NCI-H2029 treated with DMSO at 0.1 percent for 48 hours (cell line): ENCODE data around the gene LIMS2.

Experiments
- DNase-seq: peaks from one replicate; lab custom pipeline; 2025; lab: John Stamatoyannopoulos, UW

LIMS2 gene

DNA sequence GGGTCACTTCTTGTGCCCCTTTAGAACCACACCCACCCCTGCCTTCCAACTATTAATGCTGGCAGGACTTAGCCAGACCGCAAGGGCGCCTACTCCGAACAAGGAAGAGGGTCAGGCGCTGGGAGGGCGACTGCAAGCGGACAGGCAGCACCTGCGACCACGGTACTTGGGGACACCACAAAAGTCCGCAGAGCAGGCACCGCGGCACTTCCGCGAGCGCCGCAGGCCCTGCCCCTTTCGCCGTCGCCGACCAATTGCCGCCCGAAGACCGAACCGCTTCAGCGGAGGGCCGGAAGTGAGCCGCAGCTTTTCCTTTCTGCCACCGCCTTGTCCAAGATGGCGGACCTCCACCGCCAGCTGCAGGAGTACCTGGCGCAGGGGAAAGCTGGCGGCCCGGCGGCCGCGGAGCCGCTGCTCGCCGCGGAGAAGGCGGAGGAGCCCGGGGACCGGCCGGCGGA, 25.9 kb upstream of the LIMS2 start, which contains the start of gene SFT2D3:
Gene SFT2D3 (plus strand): TSS at position 305 of the 458 bp plus-strand sequence. CDS start 32 bp downstream, at position 337.
- DNase-seq = peak; percentile 79

DNA sequence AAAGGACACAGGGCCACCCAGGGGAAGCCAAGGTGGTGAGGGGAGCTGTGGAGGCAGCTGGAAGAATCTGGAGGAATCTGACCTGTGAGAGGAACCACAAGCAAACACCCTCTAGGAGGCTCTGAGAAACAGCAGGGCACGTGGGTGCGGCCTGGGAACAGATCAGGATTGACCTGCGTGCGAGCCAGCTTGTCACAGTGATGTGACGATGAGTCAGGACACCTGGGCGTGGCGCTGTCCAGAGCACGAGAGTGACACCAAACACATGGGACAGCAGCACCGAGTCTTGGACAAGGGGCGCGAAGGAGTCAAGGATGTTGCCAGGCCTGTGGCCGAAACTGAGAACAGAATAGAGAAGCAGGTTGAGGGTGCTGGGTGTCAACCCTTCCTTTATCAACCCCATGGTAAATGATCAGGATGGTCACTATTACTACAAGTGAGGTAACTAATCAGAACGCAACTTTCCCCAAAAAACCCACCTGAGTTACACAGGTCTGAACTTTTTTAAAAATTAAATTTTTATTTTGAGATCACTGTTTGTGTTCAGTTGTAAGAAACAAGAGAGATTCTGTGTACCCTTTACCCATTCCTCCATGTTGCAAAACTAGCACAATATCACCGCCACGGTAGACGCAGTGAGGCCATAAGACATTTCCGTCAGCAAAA, 25.3 kb upstream of the LIMS2 start:
- no peak for DNase-seq

DNA sequence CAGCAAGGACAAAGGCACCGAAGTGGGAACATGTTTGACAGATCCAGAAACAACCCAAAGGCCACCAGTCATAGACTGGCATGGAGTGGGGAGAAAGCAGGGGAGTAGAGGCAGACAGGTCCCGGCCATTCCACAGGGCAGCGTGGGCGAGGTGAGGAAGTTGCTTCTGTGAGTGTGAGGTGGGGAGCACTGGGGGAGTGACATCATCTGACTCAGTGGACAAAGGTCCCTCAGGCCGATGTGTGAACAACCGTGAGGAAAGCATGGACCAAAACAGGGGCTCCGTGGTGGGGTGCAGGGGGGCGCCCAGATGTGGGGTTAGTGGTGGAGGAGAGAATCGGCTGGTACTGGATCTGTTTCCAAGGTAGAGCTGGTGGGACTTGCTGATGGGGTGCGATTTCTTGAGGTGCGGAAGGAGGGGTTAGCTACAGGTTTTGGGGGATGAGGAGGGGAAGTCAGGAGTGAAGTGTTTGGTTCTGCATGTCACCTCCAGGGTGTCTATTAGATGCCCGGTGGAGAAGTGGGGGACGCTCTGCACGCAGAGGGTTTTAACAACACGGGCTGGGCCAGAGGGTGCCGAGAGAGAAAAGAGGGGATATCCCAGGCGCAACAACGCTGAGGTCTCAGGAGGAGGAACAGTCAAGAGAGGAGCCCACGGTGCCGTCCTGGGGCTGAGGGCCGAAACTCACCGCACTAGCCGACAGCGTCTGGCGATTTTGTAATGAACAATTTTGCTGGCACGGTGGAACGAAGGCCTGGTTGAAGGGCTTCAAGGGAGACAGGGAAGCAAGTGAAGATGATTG, 23.4 kb upstream of the LIMS2 start:
- DNase-seq = no peak

DNA sequence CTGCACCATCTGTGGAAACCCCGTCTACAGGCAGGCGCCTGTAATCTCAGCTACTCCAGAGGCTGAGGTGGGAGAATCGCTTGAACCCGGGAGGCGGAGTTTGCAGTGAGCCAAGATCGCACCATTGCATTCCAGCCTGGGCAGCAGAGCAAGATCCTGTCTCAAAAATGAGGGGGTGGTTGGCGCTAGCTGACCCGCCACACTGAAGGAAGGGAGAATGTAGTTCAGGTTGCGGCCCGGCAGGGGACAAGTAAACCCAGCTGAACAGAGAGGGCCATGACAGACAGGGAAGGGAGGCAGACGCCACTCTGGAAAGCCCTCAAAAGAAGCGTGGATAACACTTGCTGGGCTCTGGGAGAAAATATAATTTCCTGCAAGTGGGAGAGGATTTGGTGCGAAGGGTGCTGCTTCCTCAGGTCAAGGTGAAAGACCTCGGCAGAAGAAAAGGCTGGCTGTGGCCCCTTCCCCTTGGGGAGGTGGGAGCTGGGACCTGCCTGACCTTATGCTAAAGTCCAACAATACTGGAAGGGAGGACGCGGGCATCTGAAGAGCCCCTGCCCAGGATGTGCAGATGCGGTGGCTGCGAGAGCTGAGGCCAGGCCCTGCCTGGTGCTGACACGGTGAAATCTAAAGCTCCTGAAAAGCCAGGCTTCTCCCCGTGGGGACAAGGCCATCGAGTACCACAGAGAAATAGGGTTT, 22.3 kb upstream of the LIMS2 start:
- no peak for DNase-seq

DNA sequence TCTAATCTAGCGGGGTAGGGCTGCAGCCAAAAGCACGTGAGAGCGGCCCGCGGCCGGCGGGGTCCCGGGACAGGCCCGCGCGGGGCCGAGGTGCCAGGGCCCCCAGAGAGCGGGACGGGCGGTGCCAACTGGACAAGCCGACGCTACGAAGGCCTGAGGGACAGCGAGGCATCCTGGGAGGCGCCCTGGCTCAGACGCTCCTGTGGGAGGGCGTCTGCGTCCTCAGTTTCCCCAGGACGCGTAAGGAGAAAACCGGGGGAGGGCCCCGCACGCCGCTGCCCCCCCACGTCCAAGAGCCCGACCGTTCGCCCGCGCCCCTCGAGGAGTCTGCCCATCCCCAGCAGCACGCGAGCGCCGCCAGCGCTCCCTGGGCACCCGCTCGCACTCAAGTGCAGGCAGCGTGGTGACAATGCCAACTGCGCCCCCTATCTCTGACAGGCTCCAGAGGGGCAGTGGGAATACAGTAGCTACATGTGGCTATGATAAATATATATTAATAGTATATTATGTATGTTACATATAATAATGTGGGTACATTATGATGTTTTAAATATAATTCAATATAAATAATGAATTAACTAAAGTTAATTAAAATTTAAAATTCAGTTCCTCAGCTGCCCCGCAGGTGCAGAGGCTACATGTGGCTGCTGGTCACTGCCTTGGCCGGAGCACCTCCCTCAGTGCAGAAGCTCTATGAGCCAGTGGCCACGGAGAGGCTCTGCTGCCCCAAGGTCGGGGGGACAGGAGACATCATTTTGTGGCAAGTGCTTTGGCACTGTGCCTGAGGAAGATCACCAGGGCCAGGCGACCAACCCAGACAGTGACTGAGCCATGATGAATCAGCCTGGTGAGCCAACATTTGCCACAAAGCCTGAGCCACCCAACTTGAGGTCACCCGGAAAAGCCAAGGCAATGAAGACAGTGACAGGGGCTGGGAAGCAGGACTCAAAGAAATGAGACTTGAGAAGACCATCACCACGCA, 20.5 kb upstream of the LIMS2 start:
- no peak for DNase-seq

DNA sequence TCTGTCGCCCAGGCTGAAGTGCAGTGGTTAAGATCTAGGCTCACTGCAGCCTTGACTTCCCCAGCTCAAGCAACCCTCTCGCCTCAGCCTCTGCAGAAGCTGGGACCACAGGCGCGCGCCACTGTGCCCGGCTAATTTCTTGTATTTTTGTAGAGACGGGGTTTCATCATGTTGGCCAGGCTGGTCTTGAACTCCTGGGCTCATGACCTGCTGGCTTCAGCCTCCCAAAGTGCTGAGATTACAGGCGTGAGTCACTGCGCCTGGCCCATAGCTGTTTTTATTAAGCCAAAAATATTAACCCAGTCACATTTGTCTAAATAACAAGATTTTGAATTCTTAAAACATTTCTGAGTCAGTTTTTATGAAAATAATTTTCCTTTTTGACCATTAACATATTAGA, 19.7 kb upstream of the LIMS2 start:
- DNase-seq = no peak

DNA sequence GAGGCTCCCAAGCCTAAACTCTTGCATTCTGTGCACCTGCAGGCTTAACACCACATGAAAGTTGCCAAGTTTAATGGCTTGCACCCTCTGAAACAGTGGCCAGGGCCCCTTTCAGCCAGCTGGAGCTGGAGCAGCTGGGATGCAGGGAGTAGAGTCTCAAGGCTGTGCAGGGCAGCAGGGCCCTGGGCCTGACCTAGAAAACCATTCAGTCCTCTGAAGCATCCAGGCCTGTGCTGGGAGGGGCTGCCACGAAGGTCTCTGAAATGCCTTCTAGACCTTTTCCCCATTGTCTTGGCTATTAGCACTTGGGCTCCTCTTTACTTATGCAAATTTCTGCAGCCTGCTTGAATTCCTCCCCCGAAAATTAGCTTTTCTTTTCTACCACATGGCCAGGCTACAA, 15.4 kb upstream of the LIMS2 start:
- DNase-seq = no peak

DNA sequence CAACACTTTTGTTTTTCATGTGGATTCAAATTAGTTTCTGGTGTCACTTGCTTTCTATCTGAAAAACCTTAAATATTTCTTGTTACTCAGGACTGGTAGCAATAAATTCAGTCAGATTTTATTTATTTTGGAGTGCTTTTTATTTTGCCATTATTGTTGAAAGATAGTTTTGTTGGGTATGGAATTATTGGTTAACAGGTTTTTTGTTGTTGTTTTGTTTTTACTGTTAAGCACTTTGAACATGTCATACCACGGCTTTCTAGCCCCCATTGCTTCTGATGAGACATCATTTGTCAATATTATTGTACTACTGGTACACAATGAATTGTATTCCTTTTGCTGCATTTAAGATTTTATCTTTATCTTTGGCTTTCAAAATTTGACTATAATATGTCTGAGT, 13.1 kb upstream of the LIMS2 start:
- DNase-seq = no peak

DNA sequence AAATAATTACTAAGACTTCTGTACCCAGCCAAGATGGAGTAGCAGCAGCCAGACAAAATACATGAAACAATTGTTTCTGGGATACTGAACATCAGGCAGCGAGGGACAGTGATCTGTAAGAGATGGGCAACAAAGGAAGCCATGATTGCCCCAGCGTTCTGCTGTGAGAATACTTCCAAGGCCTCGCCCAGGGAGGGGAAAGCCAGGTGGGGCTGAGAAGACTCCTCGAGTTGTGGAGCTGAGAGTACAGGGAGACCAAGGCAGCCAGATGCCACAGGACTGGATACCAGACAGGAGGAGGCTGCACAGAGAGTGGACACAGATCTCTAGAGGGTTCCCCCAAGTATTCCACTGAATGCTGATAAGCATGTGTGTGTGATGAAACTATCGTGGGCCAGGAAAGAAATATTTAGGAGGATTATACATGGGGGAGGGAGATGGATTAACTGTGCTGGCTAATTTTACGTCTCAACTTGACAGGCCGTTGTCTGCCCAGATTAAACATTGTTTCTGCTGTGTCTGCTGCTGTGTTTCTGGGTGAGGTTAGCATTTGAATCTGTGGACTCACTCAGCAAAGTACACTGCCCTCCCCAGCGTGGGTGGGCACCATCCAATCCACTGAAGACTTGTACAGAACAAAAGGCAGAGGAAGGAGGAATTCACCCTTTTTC, 10.2 kb upstream of the LIMS2 start:
- DNase-seq = no peak

DNA sequence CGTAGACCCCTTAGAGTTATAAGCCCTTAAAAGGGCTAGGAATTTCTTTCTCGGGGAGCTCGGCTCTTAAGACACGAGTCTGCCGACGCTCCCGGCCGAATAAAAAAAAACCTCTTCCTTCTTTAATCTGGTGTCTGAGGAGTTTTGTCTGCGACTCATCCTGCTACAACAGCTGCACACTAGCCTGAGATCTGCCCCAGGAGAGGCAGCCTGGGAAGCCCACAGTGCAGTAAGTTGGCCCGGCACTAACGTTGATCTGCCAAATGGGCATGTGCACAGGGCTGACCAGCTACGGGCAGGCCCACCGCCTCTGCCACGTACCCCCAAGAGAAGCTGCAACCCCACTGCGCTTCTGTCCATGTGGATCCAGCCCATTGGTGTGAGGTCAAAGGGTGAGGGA, 8.4 kb upstream of the LIMS2 start:
- DNase-seq = no peak

DNA sequence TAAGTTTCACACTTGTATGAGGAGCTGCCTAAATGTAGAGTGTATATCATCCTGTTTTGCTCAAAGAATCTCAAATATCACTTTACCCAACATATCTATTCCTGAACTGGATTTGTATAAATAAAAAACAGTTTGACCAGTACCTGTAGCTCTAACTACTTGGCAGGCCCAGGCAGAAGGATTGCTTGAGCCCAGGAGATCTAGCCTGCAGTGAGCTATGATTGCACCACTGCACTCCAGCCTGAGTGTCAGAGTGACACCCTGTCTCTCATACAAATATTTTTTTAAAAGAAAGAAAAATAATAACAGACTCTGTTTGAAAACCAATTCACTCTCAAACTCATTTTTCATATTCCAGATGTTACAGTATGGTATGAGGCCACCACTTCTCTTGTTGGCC, 7.7 kb upstream of the LIMS2 start:
- no peak for DNase-seq

DNA sequence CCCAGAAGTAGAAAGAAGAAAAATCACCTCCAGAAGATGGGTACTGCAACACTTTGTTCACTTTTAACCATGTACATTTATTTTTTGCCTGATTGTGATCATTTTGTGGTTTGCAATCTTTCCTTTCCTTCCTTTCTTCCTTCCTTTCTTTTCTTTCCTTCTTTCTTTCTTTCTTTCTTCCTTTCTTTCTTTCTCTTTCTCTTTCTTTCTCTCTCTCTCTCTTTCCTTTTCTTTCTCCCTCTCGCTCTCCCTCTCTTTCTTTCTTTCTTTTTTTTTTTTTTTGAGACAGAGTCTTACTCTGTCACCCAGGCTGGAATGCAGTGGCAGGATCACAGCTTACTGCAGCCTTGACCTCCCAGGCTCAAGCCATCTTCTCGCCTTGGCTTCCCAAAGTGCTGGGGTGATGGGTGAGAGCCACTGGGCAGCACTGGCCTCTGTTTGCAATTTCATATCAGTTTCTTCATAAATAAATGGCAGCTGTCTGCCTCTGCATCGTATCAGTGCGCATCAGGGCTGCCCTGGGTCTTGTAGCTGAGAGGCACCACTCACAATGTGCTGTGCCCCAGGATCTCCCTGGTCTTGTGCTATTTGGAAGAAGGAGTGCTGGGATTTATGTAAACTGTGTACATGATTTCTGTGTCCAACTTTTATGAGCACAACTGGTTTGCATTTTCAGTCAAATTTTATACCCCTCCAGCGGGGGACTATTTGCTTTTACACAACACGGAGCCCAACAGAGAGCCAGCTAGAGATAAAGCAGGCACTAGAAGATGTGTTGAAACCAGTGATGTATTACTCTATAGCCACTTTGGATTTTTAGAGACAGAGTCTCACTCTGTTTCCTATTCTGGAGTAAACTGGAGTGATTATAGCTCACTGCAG, 6.9 kb upstream of the LIMS2 start:
- no peak for DNase-seq

DNA sequence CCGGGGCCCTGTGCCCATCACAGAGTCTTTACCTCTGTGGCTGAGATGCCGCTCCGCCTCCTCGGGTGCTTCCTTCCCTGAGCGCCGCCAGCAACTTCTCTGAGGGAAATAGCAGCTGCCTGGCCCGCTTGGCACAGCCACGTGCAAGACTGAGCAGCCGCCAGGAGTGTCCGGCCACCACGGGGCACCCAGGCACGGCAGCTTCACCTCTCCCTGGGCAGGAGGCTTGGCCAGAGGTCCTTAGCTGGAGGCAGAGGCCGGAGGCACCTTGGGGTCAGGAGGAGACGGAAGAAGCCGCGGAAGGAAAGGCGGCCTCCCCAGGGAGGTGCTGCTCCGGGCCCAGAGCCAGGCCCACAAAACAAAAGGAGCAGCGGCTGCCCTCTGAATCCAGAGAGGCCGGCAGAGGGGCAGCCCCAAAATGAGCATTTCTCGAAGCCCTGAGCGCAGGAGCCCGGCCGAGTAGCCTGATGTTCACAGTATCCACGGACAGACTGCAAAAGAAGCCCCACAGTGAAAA, 6.0 kb upstream of the LIMS2 start:
- DNase-seq = no peak

DNA sequence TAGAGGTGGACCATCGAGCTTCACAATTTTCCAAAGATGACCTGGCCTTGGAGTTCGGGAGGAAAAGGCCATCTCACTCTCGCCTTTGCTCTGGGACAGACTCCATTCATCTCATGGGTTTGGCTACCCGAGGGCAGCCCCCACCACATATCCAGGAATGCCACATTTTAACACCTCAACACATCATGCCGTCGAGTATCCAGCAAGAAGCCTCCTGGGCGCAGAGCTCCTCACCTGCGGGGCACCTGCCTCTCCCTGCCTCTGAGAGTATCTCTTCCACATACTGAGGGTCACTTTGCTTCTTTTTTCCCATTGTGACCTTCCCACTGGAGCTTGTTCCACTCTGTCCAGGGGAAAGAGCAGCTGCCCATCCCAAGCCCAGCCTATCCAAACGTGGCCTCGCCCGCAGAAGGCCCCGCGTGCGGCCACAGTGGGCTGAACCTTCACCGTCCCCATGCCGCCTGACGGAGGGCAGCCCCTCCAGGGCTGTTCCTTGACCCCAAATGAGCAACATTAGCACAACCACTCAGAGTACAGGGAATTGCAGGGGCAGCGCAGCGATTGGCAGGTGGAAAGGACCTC, 5.5 kb upstream of the LIMS2 start:
- DNase-seq = no peak

DNA sequence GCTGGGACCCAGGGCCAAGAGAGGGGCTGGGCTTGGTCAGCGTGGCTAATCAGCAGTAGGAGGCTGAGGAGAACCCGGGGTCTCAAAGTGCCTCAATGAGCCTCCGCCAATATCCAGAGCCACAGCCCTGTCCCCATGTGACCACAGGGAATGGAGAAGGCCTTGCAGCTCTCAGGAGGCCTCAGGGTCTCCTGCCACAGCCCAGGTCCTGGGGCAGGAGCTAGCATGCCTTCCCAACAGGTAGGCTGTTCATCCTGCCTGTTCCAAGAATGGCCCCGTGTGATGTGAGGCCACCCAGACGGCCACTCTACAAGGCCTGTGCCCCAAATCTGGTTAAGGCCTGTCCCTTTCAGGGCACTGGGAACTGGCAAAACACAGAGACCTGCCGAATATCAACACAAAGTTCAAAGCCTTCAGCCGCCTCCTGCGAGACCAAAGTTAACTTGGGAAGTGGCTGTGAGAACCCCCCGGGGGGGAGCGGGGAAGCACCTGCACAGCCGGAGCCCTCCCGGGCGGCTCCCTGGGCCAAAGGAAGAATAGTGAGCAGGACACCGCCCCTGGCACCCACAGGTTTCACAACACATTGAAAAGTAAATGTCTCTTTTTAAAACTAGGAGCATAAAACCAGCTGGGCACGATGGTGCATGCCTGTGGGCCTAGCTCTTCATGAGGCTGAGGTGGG, 4.5 kb upstream of the LIMS2 start:
- no peak for DNase-seq

DNA sequence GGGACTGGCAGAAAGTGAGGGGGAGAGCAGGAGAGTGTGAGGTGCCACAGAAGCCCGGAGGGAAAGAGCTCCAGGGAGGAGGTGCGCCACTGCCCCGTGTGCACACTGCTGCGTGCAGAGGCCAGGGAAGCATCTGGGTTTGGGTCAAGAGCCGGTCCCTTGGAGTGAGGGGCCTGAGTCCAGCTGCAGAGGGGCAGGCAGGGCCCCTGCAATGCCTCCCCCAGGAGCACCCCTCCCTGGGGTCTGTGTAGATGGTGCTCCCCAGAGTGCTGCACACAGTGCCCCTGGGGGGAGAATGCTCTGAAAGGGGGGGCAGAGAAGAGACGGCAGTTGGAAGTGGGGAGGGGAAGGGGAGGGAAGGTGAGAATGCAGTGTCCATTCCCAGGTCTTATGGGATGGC, 3.7 kb upstream of the LIMS2 start:
- DNase-seq = no peak

DNA sequence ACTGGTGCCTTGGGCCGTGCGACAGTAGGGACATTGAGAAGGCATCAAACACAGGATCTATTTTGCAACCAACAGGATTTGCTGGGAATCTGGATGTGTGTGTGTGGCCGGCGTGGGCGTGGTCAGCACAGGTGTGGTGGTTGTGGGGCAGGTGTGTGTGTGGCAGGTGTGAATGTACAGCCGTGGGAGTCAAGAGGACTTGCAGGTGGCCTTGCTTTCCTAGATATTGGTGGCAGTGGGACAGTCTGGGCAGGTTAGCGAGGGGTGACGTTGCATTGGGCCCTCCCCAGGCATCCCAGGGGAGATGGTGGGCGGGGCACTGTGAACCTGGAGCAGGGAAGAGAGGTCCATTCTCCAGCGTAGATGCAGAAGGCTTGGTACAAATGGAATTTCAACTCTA, 3.2 kb upstream of the LIMS2 start:
- no peak for DNase-seq

DNA sequence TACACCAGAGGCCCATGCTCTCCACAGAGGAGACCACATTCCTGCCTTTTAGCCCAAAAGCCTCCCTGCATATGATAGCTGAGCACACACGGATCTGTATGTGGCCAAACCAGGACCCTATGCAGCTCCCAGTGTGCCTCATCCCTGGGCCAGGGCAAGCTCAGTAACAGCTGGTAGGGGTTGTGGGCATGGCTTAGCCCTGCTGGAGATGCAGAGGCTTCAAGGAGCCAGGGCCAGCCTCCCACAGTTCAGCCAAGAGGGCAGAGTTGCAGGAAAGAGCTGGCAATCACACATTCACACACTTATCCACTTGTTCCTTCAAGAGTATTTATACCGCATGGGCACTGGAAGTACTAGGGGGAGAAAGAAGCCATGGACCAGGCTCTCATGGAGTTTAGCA, 1.6 kb upstream of the LIMS2 start:
- DNase-seq = no peak
